A549 (cell line): ENCODE results near the gene RAB26.
"Not testable (repeated sequence)": the region's sequence is repeated elsewhere in the genome, so short reads cannot be mapped to it uniquely, and the experiment has no call there.

ENCODE experiments used
- TF ChIP-seq, protein P1 (sequence below): fragments of 450-650 bp; IDR thresholded peaks from 2 replicates; pipeline ENCODE4 v1.6.1; 2014; ENCODE audit warnings: antibody characterized with exemption
- TF ChIP-seq, protein P2 (sequence below): fragments of 200-600 bp; sonication (generic); IDR thresholded peaks from 2 replicates; pipeline ENCODE4 v1.6.1; 2016; ENCODE audit warnings: antibody characterized with exemption, mild to moderate bottlenecking, moderate library complexity

DNA sequence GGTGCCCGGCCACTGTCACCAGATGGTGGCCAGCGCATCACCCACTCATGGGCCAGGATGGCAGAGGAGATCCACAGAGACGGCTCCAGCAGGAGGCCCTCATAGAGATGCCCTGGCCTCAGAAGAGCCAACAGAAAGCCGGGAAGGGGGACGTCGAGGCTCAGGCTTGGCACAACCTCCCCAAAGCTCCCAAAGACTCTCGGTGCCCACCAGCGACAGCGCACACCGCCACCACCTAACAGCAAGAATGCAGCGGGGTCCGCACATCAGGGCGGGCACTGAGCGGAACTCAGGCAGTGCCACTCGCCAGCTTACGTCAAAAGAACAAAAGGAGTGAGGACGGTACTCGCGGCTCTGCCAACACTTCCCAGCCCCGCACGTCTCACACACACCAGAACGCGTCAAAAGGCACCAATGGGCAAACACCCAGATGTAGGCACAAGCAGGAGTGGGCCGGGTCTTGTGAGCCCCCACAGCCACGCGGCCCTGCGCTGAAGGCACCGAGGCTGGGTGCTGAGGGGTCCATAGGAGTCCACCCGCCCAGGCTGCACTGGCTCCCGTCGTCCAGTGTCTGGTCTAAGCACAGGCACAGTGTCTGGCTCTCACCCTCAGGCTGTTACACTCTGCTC, 21.4 kb upstream of the RAB26 start:
- TF ChIP-seq, protein P1, sequence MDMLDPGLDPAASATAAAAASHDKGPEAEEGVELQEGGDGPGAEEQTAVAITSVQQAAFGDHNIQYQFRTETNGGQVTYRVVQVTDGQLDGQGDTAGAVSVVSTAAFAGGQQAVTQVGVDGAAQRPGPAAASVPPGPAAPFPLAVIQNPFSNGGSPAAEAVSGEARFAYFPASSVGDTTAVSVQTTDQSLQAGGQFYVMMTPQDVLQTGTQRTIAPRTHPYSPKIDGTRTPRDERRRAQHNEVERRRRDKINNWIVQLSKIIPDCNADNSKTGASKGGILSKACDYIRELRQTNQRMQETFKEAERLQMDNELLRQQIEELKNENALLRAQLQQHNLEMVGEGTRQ = not testable (repeated sequence)
- TF ChIP-seq, protein P2, sequence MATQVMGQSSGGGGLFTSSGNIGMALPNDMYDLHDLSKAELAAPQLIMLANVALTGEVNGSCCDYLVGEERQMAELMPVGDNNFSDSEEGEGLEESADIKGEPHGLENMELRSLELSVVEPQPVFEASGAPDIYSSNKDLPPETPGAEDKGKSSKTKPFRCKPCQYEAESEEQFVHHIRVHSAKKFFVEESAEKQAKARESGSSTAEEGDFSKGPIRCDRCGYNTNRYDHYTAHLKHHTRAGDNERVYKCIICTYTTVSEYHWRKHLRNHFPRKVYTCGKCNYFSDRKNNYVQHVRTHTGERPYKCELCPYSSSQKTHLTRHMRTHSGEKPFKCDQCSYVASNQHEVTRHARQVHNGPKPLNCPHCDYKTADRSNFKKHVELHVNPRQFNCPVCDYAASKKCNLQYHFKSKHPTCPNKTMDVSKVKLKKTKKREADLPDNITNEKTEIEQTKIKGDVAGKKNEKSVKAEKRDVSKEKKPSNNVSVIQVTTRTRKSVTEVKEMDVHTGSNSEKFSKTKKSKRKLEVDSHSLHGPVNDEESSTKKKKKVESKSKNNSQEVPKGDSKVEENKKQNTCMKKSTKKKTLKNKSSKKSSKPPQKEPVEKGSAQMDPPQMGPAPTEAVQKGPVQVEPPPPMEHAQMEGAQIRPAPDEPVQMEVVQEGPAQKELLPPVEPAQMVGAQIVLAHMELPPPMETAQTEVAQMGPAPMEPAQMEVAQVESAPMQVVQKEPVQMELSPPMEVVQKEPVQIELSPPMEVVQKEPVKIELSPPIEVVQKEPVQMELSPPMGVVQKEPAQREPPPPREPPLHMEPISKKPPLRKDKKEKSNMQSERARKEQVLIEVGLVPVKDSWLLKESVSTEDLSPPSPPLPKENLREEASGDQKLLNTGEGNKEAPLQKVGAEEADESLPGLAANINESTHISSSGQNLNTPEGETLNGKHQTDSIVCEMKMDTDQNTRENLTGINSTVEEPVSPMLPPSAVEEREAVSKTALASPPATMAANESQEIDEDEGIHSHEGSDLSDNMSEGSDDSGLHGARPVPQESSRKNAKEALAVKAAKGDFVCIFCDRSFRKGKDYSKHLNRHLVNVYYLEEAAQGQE = not testable (repeated sequence)
